K562 treated with DMSO at 1 percent for 4 hours (cell line): ENCODE measurements around the gene MPO. TPM values are rescaled to one million over a fixed set of nuclear protein-coding genes. Genes with fewer than 3 reads are reported as not detected.

Experiments
- total RNA-seq: library from RNA; unstranded; fragments of 300-600 nt; gene quantifications from 2 replicates; pipeline ENCODE4 v1.2.3, GENCODE V29; 2022; ENCODE audit not compliant: insufficient read depth

Gene MPO, protein sequence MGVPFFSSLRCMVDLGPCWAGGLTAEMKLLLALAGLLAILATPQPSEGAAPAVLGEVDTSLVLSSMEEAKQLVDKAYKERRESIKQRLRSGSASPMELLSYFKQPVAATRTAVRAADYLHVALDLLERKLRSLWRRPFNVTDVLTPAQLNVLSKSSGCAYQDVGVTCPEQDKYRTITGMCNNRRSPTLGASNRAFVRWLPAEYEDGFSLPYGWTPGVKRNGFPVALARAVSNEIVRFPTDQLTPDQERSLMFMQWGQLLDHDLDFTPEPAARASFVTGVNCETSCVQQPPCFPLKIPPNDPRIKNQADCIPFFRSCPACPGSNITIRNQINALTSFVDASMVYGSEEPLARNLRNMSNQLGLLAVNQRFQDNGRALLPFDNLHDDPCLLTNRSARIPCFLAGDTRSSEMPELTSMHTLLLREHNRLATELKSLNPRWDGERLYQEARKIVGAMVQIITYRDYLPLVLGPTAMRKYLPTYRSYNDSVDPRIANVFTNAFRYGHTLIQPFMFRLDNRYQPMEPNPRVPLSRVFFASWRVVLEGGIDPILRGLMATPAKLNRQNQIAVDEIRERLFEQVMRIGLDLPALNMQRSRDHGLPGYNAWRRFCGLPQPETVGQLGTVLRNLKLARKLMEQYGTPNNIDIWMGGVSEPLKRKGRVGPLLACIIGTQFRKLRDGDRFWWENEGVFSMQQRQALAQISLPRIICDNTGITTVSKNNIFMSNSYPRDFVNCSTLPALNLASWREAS
- not detected in 2 replicates for total RNA-seq

DNA sequence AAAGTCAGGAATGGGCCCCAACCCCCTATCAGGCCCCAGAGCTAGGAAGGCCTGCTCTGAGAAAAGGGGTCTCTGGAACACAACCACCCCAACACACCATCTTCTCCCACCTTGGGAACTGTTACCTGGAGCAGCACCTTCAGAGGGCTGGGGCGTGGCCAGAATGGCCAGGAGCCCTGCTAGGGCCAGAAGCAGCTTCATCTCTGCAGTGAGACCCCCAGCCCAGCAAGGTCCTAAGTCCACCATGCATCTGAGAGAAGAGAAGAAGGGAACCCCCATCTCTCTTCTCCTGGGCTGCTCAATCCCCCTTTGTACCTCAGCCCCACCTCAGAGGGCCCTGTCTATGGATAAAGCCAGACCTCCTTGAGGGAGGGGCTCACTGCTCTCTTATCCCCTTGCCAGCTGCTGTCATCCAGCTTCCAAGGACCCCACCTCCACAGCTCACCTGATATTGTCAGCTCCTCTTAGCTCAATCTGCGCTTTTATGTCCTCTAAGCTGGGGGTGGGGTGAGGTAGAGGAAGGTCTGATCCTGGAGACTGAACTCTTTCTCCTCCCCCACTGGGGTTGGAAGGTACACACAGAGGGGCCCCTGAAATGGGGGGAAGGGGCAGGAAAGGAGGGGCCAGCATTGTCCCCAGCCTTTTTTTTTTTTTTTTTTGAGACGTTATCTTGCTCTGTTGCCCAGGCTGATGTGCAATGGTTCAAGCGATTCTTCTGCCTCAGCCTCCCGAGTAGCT, at the start of gene MPO:
Gene MPO, minus strand, starts transcription at position 456 of the 738 bp plus-strand sequence. Its CDS starts 177 bp downstream, at position 279.

DNA sequence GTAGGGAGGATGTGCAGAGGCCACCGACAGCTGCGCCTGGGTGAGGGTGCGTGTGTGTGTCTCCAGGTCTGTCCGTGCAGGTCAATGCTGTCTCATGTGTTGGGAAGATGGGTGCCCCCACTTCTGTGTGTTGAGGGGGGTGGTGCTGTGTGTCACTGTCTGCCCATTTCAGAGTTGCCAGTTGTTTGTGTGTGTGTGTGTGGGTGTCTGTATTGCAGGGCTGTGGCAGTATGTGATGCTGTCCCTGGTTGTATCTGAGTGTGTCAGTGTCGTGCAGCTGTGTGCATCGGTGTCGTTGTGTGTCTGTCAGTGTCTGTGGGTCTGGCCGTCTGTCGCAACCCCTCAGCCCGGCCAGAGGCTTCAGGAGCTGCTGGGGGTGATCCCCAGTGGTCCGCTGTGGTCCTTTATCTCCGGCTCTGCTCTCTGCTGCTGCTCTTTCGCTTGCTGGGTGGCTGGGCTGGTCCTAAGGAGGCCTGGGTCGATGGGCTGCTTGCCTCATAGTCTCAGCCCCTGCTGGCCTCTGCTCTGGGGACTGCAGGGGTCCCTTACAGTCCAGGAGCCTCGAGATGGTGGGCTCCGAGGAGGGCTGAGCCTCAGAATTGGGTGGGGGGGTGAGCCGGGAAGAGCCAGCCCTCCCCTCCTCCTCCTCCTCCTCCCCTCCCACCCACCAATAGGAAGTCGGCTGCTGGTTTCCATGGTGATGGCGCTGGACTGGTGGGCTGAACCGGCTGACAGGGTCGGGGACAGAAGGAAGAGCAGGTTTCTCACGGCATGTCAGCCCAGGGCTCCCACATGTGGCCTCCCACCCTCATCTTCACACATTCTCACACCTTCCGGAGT, 47.7 kb upstream of the MPO start, which contains the start of gene TSPOAP1:
Gene TSPOAP1, minus strand, starts transcription at position 601 of the 840 bp plus-strand sequence. CDS start 875 bp downstream, outside the sequence.

DNA sequence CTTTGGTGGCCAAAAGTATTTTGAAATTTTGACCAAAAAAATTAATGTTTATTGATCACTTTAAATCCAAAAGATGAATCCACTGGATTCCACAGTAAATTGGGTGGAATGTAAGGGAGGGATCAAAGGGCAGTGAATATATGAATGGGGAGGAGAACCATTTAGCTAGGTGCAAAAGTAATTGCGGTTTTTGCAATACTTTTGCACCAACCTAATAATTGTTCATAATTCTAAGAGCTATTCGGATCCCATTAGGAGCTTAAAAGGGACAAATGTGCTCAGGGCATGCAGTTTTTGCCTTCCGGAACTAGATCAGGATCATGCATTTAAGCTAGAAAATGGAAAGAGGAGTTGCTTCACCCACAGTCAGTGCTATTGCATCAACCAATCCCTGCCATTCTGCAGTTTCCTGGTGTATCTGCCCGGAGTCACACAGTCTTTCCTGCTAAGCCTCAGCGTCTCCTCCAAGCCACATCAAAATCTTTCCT, 42.5 kb downstream of the MPO start, which contains the start of gene LPO:
Gene LPO, plus strand, starts transcription at position 438 of the 488 bp plus-strand sequence. CDS start 4,396 bp downstream, outside the sequence.

Other genes with a start within 250 kb of the MPO start
- gene DYNLL2, start 197.5 kb downstream of the MPO start, total RNA-seq: 18.0 and 20.0 TPM in 2 replicates
- not detected in 2 replicates for gene OR4D1, start 132.6 kb downstream of the MPO start, total RNA-seq
- gene OR4D2, start 114.0 kb downstream of the MPO start, total RNA-seq: not detected in 2 replicates
- 1.2 and 1.5 TPM in 2 replicates for gene EPX, start 88.2 kb downstream of the MPO start, total RNA-seq
- 18.7 and 19.1 TPM in 2 replicates for gene MKS1, start 61.7 kb downstream of the MPO start, total RNA-seq
- gene LPO, start 42.4 kb downstream of the MPO start, total RNA-seq: 0.77 and 1.5 TPM in 2 replicates
- 5.5 and 7.0 TPM in 2 replicates for gene TSPOAP1, start 47.9 kb upstream of the MPO start, total RNA-seq
- gene SUPT4H1, start 71.3 kb upstream of the MPO start, total RNA-seq: 76.1 and 89.8 TPM in 2 replicates
- 3.0 and 4.6 TPM in 2 replicates for gene RNF43, start 136.6 kb upstream of the MPO start, total RNA-seq
- gene HSF5, start 207.5 kb upstream of the MPO start, total RNA-seq: not detected in 2 replicates
- gene MTMR4, start 233.7 kb upstream of the MPO start, total RNA-seq: 9.9 and 20.0 TPM in 2 replicates